ENCODE measurements around the gene DYNC2LI1. TPM values are rescaled to one million over a fixed set of nuclear protein-coding genes. Genes with fewer than 3 reads are reported as not detected.

DYNC2LI1 gene
- total and polyA plus RNA-seq, 2 donors = 11.8 to 70.8 TPM

DNA sequence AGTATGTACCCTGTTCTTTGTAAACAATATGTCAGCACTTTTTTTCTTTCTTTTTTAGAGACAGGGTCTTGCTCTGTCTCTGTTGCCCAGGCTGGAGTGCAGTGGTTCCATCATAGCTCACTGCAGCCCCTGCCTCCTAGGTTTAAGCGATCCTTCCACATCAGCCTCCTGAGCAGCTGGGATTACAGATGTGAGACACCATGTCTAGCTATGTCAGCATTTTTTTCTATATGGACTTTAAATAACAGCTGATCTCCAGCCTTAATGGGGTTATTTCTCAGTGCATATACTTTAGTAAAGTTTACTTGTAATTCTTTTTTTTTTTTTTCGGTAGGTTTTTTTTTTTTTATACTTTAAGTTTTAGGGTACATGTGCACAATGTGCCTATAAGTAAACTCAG, 38.2 kb downstream of the DYNC2LI1 start:
- Histone ChIP-seq H3K36me3 (ENCODE audit: insufficient read depth) (peaks cover 3% of the 10 kb centered on the region), H3K4me3 (ENCODE audit: low read depth, low read length) (no peak overlapping the region), H3K4me1 (ENCODE audit: insufficient read depth) (no peaks in the 10 kb centered on the region), H3K27ac (ENCODE audit: low read depth) (no peak overlapping the region)
- 74% methylated on average over 2 of the region's 2 CpGs for WGBS
- DNase-seq (ENCODE audit: extremely low spot score) = no peak

DNA sequence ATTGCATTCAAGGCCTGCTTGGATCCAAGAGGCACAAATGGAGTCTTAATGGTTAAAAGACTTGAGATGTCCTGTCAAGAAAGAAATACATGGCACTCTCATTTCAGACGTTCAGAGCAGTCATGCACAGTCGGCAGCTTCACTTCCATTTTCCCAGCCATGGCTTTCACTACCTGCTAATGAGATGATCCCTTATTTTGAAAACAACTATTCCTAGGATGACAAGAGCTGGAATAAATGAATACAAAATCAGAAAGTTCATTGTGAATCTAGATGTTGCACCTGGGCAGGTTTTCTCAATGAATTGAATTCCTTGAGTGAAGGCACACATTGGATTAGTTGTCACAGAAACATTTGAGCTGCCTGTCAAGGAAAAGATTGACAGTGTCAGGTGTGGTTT, 39.1 kb downstream of the DYNC2LI1 start:
- Histone ChIP-seq H3K36me3 (ENCODE audit: insufficient read depth) (peaks cover 3% of the 10 kb centered on the region), H3K4me3 (ENCODE audit: low read depth, low read length) (no peak overlapping the region), H3K27ac (ENCODE audit: low read depth) (no peak overlapping the region), H3K4me1 (ENCODE audit: insufficient read depth) (no peaks in the 10 kb centered on the region)
- no peak for DNase-seq (ENCODE audit: extremely low spot score)
- WGBS = 49% methylated on average over 2 of the region's 2 CpGs

DNA sequence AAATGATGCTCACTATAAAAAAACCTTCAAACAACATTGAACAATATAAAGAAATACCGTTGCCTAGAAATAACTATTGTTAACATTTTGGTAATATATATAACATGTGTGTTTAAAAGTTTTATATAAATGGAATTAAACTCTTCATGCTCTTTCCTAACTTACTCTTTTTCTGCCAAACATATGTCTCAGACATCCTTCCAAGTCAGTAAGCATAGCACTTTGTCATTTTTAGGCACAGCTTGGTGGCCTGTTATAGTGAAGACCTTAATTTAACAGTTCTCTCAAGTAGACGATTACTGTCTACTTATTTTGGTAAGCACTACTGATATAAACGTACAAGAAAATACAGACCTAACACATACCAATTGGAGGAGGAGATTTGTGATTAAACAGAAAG, 40.9 kb downstream of the DYNC2LI1 start:
- Histone ChIP-seq H3K4me3 (ENCODE audit: low read depth, low read length) (no peak overlapping the region), H3K27ac (ENCODE audit: low read depth) (no peak overlapping the region), H3K4me1 (ENCODE audit: insufficient read depth) (no peaks in the 10 kb centered on the region), H3K36me3 (ENCODE audit: insufficient read depth) (peaks cover 3% of the 10 kb centered on the region)
- DNase-seq (ENCODE audit: extremely low spot score) = no peak
- 96% methylated on average over 3 of the region's 3 CpGs for WGBS

DNA sequence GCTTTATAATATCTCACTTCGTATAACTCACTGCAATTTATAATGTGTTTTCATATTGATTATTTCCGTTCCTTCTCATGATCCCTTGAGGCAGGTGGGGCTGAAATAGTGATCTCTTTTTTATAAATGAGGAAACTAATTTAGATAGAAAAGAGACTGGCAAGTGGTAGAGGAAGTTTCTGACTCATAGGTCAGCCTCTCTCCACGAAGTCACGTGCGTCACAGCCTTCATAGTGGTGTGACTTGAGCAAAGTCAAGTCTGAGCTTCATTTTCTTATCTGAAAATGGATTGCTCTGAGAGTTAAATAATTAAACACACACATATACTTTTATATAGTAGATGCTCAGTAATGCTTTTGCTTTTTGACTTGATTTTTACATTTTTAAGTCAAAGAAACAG, 44.9 kb downstream of the DYNC2LI1 start:
- Histone ChIP-seq H3K4me3 (ENCODE audit: low read depth, low read length) (no peak overlapping the region), H3K36me3 (ENCODE audit: insufficient read depth) (no peaks in the 10 kb centered on the region), H3K27ac (ENCODE audit: low read depth) (no peak overlapping the region), H3K4me1 (ENCODE audit: insufficient read depth) (no peaks in the 10 kb centered on the region)
- DNase-seq (ENCODE audit: extremely low spot score) = no peak
- WGBS = 65% methylated on average over 5 of the region's 5 CpGs

DNA sequence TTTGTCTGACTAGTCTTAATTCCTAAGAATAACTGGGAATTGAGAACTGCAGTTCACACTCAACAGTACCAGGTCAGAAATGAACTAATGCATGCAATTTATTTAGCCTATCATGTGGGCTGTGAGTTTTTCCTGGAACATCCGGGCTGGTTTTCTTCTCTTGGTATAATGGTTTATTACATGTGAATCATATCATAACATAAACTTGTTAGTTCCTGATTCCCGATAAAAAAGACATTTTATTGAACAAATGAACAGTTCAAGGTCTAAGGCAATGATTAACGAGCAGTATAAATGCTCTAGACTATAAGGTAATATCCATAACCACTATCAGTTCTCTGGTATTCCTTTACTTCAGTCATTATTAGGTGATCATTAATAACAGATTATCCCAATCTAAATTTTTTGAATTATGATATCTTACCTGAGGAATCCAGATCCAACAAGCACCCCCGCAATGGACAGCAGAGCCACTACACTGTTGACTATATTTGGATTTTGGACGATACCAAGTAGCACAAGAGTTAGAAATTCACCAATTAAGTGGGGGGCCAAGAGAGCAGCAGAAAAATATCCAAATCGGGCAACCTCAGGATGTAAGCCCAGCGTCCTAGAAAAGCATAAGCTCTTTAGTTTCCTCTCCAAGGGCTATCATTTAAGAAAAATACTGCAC, 45.8 kb downstream of the DYNC2LI1 start:
- H3K4me1 ChIP-seq (ENCODE audit: insufficient read depth) = no peaks in the 10 kb centered on the region
- no peak for DNase-seq (ENCODE audit: extremely low spot score)
- H3K27ac ChIP-seq (ENCODE audit: low read depth) = no peak overlapping the region
- no peak overlapping the region for H3K4me3 ChIP-seq (ENCODE audit: low read depth, low read length)
- WGBS = 73% methylated on average over 7 of the region's 7 CpGs
- no peaks in the 10 kb centered on the region for H3K36me3 ChIP-seq (ENCODE audit: insufficient read depth)

DNA sequence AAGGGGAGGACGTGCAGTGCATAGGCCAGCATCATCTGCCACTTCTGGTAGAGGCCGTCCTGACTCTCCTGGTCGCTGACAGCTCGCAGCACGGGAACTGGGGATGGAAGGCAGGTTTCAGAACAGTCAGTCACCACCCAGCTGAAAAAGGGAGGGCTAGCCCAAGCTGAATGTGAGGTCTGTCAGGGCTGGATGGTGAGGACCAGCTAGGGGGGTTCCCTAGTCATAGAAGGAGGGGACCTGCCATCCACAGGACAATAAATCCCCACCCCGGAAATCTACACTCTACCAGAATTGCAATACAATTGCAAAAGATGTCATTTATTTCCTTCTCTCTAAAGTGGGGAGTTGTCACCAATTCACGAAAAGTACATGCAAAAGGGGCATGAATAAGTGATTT, 49.0 kb downstream of the DYNC2LI1 start:
- no peak for DNase-seq (ENCODE audit: extremely low spot score)
- Histone ChIP-seq H3K4me3 (ENCODE audit: low read depth, low read length) (no peak overlapping the region), H3K27ac (ENCODE audit: low read depth) (no peak overlapping the region), H3K36me3 (ENCODE audit: insufficient read depth) (no peaks in the 10 kb centered on the region), H3K4me1 (ENCODE audit: insufficient read depth) (no peaks in the 10 kb centered on the region)
- 77% methylated on average over 7 of the region's 7 CpGs for WGBS

DNA sequence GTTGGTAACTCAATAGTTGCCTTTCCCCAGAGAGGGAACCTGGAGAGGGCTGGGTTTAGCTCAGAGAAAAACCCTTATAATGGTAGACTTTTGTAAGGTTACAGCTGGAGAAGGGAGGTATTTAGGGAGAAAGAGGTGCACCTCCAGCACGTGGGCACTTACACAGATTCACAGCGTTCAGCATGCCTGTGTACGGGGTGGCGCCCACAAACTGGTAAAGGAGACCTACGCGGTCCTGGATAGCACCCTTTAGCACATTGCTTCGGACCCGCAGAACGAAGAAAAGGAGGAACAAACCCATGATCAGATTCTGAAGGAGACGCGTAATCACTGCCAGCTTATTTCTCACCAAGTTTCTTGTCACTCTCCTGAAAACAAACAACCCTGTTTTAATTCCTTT, 49.9 kb downstream of the DYNC2LI1 start:
- WGBS = 87% methylated on average over 11 of the region's 11 CpGs
- Histone ChIP-seq H3K36me3 (ENCODE audit: insufficient read depth) (no peaks in the 10 kb centered on the region), H3K27ac (ENCODE audit: low read depth) (no peak overlapping the region), H3K4me3 (ENCODE audit: low read depth, low read length) (no peak overlapping the region), H3K4me1 (ENCODE audit: insufficient read depth) (no peaks in the 10 kb centered on the region)
- no peak for DNase-seq (ENCODE audit: extremely low spot score)

DNA sequence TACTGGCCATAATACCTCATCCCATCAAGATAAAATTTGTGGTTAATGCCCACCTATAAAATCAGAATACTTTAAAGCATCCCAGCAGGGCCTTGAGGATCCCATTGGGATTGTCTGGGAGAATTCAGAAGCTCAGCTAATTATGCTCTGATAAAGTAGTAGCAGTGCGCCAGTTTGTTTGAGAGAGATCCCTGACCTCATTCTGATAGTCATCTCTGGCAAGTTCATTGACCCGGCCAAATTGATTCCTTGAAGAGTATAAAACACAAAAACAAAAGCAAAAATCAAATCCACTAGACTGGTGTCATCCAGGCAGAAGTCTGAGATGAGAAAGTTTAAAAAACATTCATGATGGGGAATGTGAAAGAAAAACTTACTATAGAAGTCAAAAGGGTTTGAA, 50.7 kb downstream of the DYNC2LI1 start:
- Histone ChIP-seq H3K36me3 (ENCODE audit: insufficient read depth) (no peaks in the 10 kb centered on the region), H3K27ac (ENCODE audit: low read depth) (no peak overlapping the region), H3K4me3 (ENCODE audit: low read depth, low read length) (no peak overlapping the region), H3K4me1 (ENCODE audit: insufficient read depth) (no peaks in the 10 kb centered on the region)
- DNase-seq (ENCODE audit: extremely low spot score) = no peak
- 91% methylated on average over 2 of the region's 2 CpGs for WGBS

DNA sequence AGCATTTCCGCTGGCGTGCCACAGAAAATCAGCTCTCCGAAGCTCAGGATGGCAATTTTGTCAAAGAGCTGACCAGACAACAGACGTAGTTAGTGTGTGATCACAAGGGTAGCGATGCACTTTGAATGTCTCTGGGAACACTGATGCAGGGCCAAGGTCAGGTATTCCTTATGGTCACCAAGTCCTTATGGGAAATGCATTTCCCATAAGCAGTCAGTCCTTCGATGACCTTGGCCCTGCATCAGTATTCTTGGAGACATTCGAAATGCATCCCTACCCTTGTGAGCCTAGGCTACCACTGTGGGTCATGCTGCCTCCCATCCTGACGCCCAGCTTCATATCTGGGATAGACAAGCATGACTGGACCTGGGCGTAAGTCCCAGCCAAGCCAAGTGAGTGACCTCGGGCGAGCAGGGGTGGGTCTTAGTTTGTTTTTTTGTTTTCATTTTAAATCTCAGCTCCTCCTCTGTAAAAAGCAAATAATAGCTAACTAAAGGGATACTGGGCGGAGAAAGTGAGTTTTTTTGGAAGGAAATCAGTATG, 51.2 kb downstream of the DYNC2LI1 start:
- Histone ChIP-seq H3K36me3 (ENCODE audit: insufficient read depth) (no peaks in the 10 kb centered on the region), H3K27ac (ENCODE audit: low read depth) (no peak overlapping the region), H3K4me1 (ENCODE audit: insufficient read depth) (no peaks in the 10 kb centered on the region), H3K4me3 (ENCODE audit: low read depth, low read length) (no peak overlapping the region)
- 85% methylated on average over 12 of the region's 12 CpGs for WGBS
- DNase-seq (ENCODE audit: extremely low spot score) = no peak

DNA sequence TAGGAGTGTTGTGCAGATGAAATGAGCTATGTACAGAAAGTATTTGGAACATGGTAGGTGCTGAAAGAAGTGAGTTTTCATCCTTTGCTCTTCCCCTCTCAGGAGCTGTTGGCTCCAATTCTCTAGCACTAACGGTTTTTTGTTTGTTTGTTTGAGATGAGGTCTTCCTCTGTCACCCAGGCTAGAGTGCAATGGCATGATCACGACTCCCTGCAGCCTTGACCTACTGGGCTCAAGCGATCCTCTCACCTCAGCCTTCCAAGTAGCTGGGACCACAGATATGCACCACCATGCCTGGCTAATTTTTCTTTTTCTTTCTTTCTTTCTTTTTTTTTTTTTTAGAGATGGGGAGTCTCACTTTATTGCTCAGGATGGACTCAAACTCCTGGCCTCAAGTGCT, 52.0 kb downstream of the DYNC2LI1 start:
- no peaks in the 10 kb centered on the region for H3K36me3 ChIP-seq (ENCODE audit: insufficient read depth)
- no peaks in the 10 kb centered on the region for H3K4me1 ChIP-seq (ENCODE audit: insufficient read depth)
- WGBS = 72% methylated on average over 3 of the region's 3 CpGs
- H3K27ac ChIP-seq (ENCODE audit: low read depth) = no peak overlapping the region
- H3K4me3 ChIP-seq (ENCODE audit: low read depth, low read length) = no peak overlapping the region
- no peak for DNase-seq (ENCODE audit: extremely low spot score)

DNA sequence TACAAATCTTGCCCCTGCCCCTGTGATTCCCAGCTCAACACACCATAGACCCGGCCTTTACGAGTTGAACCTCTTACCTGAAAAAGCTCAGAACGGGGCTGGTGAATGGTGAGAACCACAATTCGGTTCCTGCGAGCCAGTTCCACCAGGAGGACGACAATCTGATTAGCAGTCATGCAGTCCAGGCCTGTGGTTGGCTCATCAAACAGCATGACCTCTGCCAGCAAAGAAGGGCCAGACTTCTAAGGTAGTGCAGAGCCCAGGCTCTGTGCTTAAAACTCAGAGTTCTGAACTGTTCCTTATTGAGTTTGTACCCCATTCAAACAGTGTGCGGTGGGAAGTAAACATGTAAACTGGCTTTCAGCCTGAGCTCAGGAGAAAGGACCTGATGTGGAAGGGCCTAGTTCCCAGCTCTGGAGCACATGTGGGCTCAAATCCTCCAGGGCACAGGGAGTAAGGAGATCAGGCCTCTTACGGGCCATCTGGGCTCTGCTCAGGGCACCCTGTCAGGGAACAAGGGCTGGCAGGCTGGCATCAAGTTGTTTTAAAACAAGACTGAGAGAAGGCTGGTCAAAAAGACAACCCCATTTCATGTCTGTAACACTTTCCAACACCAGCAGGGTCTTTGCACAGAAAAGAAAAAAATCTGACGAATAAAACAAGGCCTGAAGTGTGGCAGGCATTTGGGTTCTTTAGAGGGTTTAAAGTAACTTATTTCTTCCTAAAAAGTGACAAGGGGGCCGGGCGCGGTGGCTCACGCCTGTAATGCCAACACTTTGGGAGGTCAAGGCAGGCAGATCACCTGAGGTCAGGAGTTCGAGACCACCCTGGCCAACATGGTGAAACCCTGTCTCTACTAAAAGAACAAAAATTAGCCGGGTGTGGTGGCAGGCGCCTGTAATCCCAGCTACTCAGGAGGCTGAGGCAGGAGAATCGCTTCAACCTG, 52.7 kb downstream of the DYNC2LI1 start:
- no peak overlapping the region for H3K4me3 ChIP-seq (ENCODE audit: low read depth, low read length)
- 93% methylated on average over 17 of the region's 17 CpGs for whole genome bisulfite sequencing
- no peak for DNase-seq (ENCODE audit: extremely low spot score)
- no peaks in the 10 kb centered on the region for H3K36me3 ChIP-seq (ENCODE audit: insufficient read depth)
- no peak overlapping the region for H3K27ac ChIP-seq (ENCODE audit: low read depth)
- H3K4me1 ChIP-seq (ENCODE audit: insufficient read depth) = no peaks in the 10 kb centered on the region

DNA sequence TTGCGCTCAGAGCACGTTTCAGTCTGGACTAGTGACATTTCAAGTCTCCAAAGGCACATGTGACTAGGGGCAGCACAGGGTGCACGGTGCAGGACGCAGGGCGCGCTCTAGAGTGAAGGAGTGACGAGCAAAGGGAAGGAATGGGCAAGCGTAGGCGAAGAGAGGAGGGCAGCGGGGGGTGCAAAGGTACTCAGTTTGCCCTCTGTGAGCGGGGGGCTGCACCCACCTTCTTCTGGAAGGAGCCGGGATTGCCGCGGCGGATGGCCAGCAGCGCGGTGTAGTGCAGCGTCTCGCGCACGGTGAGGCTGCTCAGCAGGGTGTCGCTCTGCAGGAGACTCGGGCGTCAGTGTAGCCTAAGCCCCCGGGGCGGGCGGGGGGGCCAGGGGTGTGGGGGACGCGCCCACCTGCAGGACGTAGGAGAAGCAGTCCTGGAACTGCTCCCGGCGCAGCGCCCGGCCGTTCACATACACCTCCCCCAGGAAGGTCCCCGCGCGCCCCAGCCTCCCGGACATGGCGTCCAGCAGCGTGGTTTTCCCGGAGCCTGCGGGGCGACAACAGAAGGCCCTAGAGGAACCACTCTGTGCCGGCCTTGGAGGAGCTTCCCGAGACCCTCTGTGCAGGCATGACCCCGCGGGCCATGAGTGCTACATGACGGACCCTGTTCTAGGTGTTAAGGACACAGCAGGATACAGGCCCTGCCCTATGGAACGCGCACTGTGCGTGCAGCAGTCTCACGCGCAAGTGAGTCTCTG, 57.9 kb downstream of the DYNC2LI1 start:
- H3K27ac ChIP-seq (ENCODE audit: low read depth) = no peak overlapping the region
- H3K4me3 ChIP-seq (ENCODE audit: low read depth, low read length) = no peak overlapping the region
- no peaks in the 10 kb centered on the region for H3K4me1 ChIP-seq (ENCODE audit: insufficient read depth)
- no peaks in the 10 kb centered on the region for H3K36me3 ChIP-seq (ENCODE audit: insufficient read depth)
- 6% methylated on average over 54 of the region's 54 CpGs for WGBS
- DNase-seq (ENCODE audit: extremely low spot score) = no peak

DNA sequence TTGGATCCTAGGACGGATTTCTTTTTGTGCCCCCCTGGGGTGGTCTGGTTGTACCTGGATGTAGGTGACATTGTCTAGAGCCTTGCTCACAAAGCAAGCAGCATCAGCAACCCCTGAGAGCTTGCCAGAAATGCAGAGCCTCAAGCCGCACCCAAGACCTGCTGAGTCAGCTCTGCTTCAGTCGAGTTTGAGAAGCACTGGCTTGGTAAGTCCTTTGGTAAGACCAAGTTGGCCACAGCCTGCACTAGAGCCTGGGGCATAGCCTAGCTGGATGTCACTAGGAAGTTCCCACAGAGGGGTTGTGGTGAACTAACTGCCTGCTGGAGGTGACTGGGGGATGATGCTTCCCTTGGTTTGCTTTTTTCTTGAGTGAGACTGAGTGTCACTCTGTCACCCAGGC, 58.6 kb downstream of the DYNC2LI1 start:
- H3K36me3 ChIP-seq (ENCODE audit: insufficient read depth) = no peaks in the 10 kb centered on the region
- no peak overlapping the region for H3K4me3 ChIP-seq (ENCODE audit: low read depth, low read length)
- no peak for DNase-seq (ENCODE audit: extremely low spot score)
- whole genome bisulfite sequencing = 48% methylated on average over 3 of the region's 3 CpGs
- no peaks in the 10 kb centered on the region for H3K4me1 ChIP-seq (ENCODE audit: insufficient read depth)
- no peak overlapping the region for H3K27ac ChIP-seq (ENCODE audit: low read depth)
